ENCODE data around the gene MYO18B. TPM values are rescaled to one million over a fixed set of nuclear protein-coding genes. Genes with fewer than 3 reads are reported as not detected.

The MYO18B gene
- total and polyA plus RNA-seq, 9 donors: 0.02 to 0.23 (median 0.10) TPM; not detected in 5

- Histone ChIP-seq H3K4me1 (ENCODE audit: insufficient read depth) (no peaks in the 10 kb centered on the region), H3K9me3 (peaks cover 0 to 8% of the 10 kb centered on the region in 2 donors), H3K27me3 (no peaks in the 10 kb centered on the region), H3K27ac (no peak overlapping the region), H3K4me3 (no peak overlapping the region), H3K36me3 (no peaks in the 10 kb centered on the region)
- intact Hi-C loops (cut with DNase I): loop anchor here in 3 of 4 donors (5.0 to 10.0 kb wide), 3 partner anchors 296 to 406 kb away; no protein-coding TSS in a partner anchor
- 88% methylated on average over 4 of the region's 4 CpGs for WGBS, 3 donors
- no peak for DNase-seq
- TF ChIP-seq POLR2A (IDR thresholded peaks at IDR 0.05): no peak
- TF ChIP-seq EP300 (IDR thresholded peaks at IDR 0.05): no peak
Observed at GRCh38 chr22:25770333-25770732, 28.3 kb downstream of the MYO18B start.

GRCh38 chr22:25772288-25772687 lies 30.3 kb downstream of the MYO18B start:
- Histone ChIP-seq H3K27me3 (no peaks in the 10 kb centered on the region), H3K4me1 (ENCODE audit: insufficient read depth) (no peaks in the 10 kb centered on the region), H3K4me3 (no peak overlapping the region), H3K27ac (no peak overlapping the region), H3K36me3 (no peaks in the 10 kb centered on the region), H3K9me3 (peaks cover 0 to under 1% of the 10 kb centered on the region in 2 donors)
- DNase-seq: no peak
- intact Hi-C loops (cut with DNase I): loop anchor here in 3 of 4 donors (5.0 to 10.0 kb wide), 3 partner anchors 297 to 407 kb away; no protein-coding TSS in a partner anchor
- TF ChIP-seq POLR2A (IDR thresholded peaks at IDR 0.05) (no peak), EP300 (IDR thresholded peaks at IDR 0.05) (no peak)
- TF ChIP-seq, protein P1, sequence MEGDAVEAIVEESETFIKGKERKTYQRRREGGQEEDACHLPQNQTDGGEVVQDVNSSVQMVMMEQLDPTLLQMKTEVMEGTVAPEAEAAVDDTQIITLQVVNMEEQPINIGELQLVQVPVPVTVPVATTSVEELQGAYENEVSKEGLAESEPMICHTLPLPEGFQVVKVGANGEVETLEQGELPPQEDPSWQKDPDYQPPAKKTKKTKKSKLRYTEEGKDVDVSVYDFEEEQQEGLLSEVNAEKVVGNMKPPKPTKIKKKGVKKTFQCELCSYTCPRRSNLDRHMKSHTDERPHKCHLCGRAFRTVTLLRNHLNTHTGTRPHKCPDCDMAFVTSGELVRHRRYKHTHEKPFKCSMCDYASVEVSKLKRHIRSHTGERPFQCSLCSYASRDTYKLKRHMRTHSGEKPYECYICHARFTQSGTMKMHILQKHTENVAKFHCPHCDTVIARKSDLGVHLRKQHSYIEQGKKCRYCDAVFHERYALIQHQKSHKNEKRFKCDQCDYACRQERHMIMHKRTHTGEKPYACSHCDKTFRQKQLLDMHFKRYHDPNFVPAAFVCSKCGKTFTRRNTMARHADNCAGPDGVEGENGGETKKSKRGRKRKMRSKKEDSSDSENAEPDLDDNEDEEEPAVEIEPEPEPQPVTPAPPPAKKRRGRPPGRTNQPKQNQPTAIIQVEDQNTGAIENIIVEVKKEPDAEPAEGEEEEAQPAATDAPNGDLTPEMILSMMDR (IDR thresholded peaks at IDR 0.05): no peak
- 58 to 76% (median 60%) methylated on average over 9 of the region's 9 CpGs for WGBS, 3 donors

GRCh38 chr22:25774575-25775026 lies 32.6 kb downstream of the MYO18B start:
- Histone ChIP-seq H3K36me3 (no peaks in the 10 kb centered on the region), H3K4me3 (no peak overlapping the region), H3K27me3 (no peaks in the 10 kb centered on the region), H3K4me1 (ENCODE audit: insufficient read depth) (no peaks in the 10 kb centered on the region), H3K27ac (no peak overlapping the region), H3K9me3 (no peaks in the 10 kb centered on the region)
- intact Hi-C loops (cut with DNase I): loop anchor here in 3 of 4 donors (5.0 to 10.0 kb wide), 3 partner anchors 300 to 410 kb away; no protein-coding TSS in a partner anchor
- WGBS, 3 donors: 50 to 60% (median 55%) methylated on average over 12 of the region's 12 CpGs
- DNase-seq: no peak
- TF ChIP-seq, protein P1 (IDR thresholded peaks at IDR 0.05): no peak
- TF ChIP-seq EP300 (IDR thresholded peaks at IDR 0.05) (no peak), POLR2A (IDR thresholded peaks at IDR 0.05) (no peak)

DNA sequence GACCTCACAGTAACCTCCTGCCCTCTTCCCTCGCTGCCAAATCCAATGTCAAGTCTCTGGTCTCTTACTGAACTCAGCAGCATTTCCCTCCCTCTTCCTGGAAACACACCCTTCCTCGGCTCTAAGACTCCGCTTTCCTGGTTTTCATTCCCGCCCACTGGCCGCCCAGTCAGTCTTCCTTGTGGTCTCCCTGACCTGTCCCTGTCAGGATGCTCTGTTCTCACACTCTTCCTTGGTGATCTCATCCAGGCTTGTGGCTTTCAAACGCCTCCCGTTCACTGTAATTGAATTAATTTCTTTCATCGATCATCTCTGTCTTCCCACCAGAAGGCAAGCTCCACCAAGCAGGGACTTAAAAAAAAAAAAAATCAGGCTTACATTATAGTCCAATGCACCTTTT lies 33.5 kb downstream of the MYO18B start:
- WGBS, 3 donors: 32 to 41% (median 41%) methylated on average over 8 of the region's 8 CpGs
- Histone ChIP-seq H3K4me3 (no peak overlapping the region), H3K27me3 (no peaks in the 10 kb centered on the region), H3K36me3 (no peaks in the 10 kb centered on the region), H3K4me1 (ENCODE audit: insufficient read depth) (no peaks in the 10 kb centered on the region), H3K9me3 (no peaks in the 10 kb centered on the region), H3K27ac (no peak overlapping the region)
- DNase-seq: no peak
- TF ChIP-seq EP300 (IDR thresholded peaks at IDR 0.05) (no peak), POLR2A (IDR thresholded peaks at IDR 0.05) (no peak)
- TF ChIP-seq, protein P1 (IDR thresholded peaks at IDR 0.05): no peak
- intact Hi-C loops (cut with DNase I): loop anchor here in 2 of 4 donors (10.0 kb wide), 2 partner anchors 301 to 411 kb away; no protein-coding TSS in a partner anchor

DNA sequence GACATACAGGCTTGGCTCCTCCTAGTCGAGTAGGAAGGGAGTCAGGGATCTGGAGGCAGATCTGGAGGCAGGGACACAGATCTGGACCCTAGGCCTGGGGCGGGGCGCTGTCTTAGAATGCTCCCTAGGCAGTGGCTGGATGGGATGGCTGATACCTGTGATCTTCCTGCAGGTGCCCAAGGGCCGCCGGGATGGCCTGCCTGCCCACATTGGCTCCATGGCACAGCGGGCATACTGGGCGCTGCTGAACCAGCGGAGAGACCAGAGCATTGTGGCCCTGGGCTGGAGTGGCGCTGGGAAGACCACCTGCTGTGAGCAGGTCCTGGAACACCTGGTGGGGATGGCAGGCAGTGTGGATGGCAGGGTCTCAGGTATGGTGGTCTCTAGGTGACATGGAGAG lies 35.4 kb downstream of the MYO18B start:
- TF ChIP-seq, protein P1 (IDR thresholded peaks at IDR 0.05): no peak
- no peak for DNase-seq
- H3K27ac ChIP-seq: no peak overlapping the region
- intact Hi-C loops (cut with DNase I): loop anchor here in 2 of 4 donors (10.0 kb wide), 2 partner anchors 303 to 413 kb away; no protein-coding TSS in a partner anchor
- 84 to 93% (median 85%) methylated on average over 8 to 9 of the region's 9 CpGs for WGBS, 3 donors
- H3K4me3 ChIP-seq: no peak overlapping the region
- H3K4me1 ChIP-seq (ENCODE audit: insufficient read depth): no peaks in the 10 kb centered on the region
- H3K9me3 ChIP-seq: no peaks in the 10 kb centered on the region
- H3K36me3 ChIP-seq: no peaks in the 10 kb centered on the region
- H3K27me3 ChIP-seq: no peaks in the 10 kb centered on the region

Data from ovary (tissue), 9 donors.